ENCODE data around the gene NAT10.

DNA sequence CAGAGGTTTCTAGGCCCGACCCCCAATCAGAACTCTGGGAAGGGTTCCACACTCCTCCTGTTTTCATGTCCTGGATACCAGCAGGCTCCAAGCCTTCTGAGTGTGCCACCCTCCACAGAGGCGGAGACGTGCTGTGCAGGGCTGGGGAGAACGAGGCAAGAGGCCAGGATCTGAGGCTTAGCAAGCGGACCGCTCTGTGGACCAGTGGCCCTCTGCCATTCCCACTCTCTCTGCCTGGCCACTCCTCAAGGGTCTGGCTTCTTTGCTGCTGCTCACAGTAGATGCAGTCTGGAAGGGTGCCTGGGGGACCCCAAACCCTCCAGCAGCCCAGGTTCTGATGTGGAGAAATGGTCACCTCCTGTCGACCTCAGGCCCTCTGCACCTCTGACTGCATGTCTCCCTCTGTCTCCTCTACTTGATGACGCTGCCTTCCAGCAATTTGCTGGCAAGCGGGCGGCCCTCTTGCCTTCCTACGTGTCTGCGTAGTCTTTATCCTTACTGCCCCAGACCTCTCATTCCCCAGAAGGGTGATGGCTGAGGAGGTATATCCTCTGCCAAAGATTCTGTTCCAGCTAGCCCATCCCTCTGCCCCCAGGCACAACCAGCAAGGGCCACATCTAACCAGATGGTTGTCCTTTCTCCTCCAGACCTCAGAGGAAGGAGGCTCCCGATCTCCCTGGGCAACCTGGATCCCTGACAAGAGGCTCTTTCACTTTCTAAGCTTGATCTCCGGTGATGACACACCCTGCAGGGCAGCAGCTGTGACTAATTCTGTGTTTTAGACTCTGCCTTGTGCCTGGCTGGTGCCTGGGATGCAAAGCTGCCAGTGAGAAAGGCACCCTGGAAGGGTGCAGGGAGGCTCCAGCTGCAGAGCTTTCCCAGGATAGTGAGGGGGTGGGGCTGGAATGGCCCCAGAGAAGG lies 87.3 kb downstream of the NAT10 start:
- TF ChIP-seq, protein P1, sequence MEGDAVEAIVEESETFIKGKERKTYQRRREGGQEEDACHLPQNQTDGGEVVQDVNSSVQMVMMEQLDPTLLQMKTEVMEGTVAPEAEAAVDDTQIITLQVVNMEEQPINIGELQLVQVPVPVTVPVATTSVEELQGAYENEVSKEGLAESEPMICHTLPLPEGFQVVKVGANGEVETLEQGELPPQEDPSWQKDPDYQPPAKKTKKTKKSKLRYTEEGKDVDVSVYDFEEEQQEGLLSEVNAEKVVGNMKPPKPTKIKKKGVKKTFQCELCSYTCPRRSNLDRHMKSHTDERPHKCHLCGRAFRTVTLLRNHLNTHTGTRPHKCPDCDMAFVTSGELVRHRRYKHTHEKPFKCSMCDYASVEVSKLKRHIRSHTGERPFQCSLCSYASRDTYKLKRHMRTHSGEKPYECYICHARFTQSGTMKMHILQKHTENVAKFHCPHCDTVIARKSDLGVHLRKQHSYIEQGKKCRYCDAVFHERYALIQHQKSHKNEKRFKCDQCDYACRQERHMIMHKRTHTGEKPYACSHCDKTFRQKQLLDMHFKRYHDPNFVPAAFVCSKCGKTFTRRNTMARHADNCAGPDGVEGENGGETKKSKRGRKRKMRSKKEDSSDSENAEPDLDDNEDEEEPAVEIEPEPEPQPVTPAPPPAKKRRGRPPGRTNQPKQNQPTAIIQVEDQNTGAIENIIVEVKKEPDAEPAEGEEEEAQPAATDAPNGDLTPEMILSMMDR (IDR thresholded peaks at IDR 0.05; ENCODE audit: insufficient read depth, low read length, poor library complexity, severe bottlenecking): no peak
- TF ChIP-seq EZH2phosphoT487 (conservative IDR thresholded peaks at IDR 0.05; ENCODE audit: low read length): no peak
